Activated CD4-positive, alpha-beta T cell treated with anti-CD3 and anti-CD28 coated beads, Interleukin-10, Interleukin-2, amounts not matched to agents 100 ng/mL and 50 ng/mL, durations not matched to agents 16 hours and 8 hours (primary cell): ENCODE results near the gene IMPA2.
"Not testable (repeated sequence)": the region's sequence is repeated elsewhere in the genome, so short reads cannot be mapped to it uniquely, and the experiment has no call there.

ENCODE experiments used
- DNase-seq: peaks from one replicate; pipeline ENCODE4 v3.0.0-alpha.2; 2020

The IMPA2 gene

DNA sequence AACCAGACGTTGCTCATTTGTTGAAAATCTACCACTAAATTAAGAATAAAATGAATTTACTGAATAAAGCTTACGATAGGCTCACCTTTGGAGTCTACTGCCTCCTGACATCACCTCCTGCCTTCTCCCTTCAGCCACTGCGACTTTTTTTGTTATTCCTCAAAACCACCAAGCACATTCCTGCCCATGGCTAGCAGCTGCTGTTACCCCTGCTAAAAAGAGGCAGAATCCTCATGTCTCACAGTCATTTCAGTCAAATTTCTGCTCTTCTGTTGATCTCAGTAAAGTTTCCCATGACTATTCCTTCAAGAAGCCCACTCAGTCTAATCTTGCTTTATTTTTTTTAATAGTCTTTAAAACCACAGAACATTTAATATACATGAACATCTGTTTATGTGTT, 71.6 kb downstream of the IMPA2 start:
- no peak for DNase-seq

DNA sequence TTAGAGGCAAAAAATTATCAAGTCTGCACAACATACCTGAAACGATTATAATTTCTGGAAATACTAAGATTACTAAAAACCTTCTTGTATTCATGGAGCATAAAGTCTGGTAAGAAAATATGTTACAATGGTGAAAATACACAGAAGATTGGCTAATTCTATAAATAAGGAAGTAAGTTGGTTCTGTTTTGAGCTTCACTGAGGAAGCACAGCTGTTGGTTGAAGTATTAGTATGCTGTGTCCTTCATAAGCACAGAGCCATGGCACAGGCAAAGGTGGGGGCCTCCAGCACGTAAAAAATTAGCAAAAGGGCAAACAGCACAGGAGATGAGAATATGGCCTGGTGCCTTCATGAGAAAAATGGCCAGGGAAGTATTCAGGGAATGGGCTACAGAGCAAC, 72.0 kb downstream of the IMPA2 start:
- no peak for DNase-seq

DNA sequence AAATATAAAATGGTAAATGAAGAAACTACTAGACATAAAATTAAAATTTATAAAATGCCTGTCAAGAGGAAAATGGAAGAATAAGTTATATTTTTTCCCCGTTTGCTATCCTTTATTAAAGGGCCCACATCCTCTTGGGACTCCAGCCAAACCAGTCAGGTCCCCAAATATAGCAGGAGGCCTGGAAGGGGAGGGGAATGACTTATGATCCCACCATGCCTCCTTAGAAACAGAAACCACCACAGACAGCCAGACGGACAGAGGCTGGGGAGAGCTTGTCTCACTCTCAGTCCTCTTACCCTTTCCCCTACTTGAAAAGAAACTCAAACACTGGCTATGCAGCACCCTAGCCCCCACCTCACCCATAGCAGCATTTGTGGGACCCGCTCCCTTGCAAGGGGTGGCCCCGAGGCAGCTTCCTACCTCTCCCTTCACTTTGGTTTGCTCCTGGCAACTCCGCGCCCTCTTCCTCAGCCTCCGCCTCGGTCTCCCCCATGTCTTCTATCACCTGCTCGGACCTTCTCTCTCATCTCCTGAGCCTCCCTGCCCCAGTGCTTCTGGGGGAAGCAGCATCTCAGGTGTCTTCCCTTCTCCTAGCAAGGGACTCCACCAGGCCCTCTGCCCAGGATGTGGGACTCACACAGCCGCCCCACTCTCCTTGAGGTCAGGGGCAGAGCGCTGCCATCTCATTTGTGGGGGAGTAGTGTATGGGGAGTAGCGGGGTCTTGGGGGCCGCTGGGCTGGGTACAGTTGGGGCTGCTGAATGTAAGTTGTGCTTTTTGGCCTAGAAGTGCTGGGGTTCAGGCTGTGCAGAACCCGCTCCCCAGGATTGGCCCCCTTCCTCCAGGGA, 75.0 kb downstream of the IMPA2 start:
- DNase-seq: no peak

DNA sequence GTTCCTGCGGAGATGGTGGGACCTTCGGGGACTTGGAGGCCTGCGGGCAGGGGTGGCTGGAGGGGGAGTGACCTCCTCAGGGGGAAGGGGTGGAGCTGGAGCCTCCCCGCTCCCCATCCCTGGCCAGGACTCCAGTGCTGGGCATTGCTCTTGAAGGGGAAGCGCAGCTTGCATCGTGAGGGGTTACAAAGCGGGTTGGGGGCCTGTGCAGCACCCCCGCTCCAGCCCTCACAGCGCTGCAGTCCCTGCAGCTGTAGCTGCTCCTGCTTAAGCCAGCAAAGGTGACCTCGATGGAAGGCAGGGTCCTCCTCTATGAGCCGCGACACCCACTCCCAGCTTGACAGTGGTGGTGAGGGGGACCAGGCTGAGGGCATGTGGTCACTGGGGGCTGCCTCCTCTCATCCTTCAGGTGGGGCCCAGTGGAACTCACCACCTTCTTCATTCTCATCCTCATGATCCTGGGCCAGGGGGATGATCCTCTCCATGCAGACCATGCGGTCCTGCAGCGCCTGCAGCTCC, 75.6 kb downstream of the IMPA2 start:
- no peak for DNase-seq

DNA sequence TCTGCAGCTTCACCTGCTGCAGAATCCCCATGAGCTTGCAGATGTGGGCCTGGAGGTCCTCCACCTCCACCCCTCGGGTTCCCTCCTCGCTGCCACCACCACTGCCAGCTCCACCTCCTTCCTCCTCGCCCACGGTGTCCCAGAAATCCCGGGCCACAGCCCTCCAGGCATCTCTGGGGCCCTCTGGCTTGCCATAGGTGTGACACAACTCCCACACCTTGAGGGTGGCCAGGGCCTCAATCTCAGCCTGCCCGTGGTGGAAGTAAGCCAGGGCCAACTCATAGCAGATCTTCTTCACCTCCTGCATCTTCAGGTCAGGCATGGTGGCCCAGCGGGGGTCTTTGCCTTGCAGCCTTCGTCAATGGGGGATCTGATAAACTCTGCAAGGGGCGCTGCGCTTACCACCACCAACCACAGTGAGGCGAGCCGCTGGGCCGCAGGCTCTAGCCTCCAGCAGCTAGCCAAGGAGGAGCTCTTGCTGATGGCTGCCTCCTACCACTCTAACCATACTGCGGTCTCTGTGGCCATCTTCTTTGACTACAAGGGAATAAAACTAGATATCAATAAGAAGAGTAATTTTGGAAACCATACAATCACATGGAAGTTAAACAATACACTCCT, 76.2 kb downstream of the IMPA2 start:
- no peak for DNase-seq

DNA sequence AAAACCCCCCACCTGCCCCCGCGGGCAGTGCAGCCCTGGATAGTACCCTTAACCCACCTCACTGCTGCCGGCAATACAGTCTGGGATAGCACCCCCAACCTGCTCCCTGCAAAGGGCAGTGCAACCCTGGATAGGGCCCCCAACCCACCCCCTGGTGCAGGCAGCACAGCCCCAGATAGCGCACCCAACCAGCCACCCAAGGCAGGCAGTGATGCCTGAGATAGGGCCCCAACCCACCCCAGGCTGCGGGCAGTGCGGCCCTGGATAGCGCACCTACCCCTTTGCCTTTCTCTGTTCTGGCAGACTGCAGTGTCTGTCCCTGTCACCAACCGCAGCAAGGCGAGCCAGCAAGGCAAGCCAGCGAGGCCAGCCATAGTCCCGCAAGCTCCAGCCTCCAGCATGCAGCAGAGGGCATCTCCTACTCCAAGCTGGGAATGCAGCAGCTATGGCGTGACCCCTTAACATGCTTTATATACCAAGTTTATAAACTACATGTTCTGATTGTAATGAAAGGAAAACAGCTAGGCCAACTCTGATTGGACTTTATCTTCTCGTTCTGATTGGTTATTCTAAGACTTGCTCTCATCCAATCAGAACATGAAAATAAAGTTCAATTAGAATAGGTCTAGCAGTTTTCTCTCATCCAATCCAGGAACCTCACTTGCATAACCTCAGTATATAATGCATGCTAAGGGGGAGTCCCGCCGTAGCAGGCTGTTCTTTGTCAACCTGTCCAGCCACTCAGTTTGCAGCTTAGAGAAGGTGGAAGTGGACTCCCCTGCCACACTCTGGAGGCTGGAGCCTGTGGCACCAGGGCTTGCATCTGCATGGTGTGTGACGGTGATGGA, 78.3 kb downstream of the IMPA2 start:
- DNase-seq: no peak

DNA sequence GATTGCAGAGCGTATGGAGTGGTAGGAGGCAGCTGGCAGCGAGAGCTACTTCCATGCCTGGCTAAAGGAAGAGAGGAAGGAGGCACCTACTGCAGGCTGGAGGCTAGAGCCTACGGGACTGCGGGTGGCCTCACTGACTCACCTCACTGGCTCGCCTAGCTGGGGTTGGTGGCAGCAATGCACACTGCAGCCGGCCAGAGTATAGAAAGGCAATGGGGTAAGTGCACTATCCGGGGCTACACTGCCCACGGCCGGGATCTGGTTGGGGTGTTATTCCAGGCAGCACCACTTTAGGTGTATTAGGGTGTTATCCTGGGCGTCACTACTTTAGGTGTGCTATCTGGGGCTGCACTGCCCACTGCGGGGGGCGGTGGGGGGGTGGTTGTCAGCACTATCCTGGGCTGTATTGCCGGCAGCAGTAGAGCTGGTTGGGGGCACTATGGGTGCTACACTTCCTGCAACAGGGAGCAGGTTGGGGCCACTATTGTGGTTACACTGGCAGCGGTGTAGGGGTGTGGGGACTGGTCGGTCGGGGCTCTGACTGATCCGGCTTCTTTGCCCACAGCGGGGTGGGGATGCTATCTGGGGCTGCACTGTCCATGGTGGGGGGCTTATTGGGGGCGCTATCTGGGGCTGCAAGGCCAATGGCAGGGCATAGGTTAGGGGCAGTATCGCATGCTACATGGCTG, 79.0 kb downstream of the IMPA2 start:
- no peak for DNase-seq

DNA sequence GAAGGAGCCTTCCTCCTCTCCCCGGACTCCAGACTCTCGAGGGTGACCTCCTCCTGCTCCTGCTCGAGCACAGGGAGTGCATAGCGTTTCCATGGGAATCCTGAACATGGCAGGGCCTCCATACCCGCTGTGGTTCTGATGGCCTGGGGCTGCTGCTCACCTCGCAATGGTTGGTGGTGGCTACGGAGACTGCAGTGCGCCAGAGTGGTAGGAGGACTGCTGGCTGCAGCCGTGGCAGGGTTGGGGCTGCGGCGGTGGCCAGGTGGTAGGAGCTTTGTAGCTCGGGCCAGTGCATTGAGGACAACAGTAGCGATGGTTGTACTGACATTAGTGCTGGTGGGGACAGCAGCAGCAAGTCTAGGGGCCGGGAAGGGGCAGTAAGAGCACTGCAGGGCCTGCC, 80.4 kb downstream of the IMPA2 start:
- no peak for DNase-seq

DNA sequence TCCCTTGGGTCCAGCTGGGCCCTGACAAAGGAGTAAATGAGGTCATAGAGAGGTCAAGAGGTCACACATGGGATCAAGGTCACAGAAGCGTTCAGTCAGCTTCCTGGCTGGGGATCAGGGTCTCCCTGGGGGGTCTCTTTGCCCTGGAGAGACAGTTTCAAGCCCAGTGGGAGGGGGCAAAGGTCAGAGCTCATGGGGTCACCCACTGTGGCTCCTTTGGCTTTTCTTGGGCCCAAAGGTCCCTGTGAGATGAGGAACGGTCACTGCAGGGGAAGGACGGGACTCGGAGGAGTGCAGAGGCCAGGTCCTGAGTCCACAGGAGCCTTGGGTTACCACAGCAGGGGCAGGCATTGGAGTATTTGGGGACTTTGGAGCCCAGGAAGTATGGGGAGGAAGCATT, 81.7 kb downstream of the IMPA2 start:
- no peak for DNase-seq

DNA sequence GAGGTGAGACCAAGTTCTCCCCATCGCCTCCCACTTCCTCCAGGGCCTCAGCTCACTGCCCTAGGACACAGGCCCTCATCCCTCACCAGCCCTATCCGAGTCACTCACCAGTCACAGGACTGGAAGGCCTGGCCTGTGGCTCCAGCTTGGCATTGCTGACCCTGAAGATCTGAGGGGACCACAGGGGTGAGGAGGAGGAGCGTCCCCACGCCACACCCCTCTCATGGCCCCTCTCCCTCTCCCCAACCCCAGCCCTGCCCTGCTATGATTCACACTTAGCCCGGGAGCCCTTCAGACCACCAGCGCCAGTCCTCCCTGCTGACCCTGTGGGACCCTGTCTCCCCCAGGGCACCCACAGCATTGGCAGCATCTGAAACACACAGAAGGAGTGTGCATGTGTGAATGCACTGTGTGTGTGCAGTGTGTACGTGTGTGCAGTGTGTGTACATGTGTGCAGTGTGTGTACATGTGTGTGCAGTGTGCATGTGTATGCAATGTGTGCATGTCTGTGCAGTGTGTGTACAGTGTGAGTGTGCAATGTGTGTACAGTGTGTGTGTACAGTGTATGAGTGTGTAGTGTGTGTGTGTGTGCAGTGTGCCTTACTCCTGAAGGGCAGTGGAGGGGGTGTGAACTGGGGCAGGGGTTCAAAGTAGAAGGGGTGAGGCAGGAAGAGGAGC, 82.9 kb downstream of the IMPA2 start:
- DNase-seq: no peak

DNA sequence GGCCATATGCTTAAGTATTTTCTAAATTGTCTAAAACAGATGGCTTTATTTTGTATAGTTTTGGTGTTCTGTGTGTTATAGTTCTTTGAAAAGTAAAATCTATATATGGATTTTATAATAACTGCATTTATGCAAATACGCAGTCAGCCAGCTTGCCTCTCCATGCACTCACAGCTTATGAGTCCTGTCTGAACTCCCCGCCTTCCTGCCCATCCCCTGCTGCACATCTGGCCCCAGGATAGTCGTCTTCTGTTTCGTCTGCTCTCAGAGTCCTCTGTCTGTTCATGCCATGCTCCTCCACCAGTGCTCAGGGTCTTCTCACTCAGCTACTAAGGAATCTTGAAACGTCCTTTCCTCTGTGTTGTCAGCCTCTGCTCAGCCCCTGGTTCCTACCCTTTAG, 84.1 kb downstream of the IMPA2 start:
- no peak for DNase-seq

DNA sequence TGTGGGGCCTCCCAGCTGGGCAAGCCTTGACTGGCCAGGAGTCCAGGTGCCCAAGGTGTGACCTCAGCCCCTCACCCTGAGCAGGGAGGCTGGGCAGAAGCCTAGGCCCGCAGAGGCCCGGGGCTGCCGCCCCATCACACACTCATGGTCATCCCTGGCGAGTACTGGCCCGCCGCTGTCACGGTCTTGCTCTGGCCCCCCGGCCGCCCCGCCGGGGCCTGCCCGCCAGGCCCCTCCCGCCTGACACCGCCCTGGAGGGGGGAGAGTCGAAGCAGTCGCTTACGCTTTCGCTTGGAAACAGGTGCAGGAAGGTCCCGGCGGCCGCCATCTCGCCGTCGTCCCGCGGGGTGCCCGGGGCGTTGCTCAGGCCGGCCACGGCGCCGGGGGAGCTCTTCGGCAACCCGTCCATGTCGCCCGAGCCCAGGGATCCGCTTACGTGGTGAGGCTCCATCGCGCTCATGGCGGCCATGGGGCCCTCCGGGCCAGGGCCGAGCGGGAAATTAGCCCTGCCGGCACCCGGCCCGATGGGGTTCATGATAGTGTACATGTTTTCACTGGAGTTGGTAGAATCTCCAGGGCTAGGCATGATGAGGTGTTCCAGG, 85.7 kb downstream of the IMPA2 start:
- no peak for DNase-seq

DNA sequence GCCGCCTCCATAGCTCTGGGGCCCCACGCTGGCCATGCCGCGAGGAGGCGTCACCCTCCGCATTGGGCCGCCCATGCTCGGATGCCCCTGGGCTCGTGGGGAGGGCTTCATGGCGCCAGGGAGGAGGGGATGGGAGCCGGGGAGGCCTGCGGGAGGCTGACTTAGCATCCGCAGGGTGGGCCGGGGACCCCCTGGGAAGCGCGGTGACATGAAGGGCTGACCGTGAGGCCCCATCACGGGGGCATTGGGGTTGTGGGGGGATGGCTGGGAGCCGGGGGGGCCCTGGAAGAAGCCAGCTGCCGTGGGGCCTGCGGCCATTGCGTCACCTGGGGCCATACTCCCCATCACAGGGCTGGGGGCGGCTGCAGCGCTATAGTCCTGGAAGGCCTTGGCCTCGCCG, 86.4 kb downstream of the IMPA2 start:
- DNase-seq: no peak

DNA sequence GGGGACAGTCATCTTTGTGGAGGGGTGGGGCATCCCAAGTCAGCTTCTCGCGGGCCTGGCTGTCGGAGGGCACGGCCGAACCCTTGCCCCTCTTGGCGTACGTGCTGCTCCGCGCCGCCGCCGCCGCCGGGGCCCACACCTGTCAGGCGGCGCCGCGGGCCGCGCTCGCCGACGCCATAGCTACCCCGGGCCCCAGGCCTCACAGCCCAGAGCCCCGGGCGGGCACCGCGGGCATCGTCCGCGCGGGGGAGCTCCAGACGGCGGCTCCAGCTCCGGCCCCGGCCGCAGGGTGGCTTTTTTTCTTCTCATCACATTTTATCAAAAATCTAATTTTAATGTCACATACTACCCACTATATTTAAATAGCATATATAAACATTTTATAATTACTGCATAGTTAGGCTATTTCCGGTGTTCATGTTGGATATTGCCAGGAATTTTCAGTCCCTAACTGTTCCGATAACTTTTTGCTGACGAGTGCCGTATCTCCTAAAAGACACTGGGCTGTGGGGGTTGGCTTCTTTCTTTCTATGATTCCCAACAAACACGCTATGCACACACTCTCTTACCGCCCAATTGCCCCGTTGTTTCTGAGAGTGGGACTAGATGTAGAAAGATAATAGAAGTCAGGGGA, 87.1 kb downstream of the IMPA2 start:
- not testable (repeated sequence) for DNase-seq

DNA sequence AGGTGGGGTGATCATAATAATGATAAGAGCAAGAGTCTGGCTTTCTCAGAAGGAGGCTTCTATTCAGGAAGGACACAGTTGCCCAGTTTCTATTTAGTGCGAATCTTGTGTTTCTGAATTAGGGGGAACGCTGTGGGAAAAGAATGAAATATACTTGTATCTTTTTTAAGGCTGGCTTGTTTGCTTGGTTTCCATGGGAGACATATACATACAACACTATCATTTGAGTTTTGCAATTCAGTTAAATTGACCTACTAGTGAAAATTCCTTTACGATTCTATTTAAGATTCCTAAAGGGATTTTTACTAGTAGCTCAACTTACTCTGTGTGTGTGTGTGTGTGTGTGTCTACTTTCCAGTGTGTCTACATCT, 87.6 kb downstream of the IMPA2 start:
- no peak for DNase-seq

DNA sequence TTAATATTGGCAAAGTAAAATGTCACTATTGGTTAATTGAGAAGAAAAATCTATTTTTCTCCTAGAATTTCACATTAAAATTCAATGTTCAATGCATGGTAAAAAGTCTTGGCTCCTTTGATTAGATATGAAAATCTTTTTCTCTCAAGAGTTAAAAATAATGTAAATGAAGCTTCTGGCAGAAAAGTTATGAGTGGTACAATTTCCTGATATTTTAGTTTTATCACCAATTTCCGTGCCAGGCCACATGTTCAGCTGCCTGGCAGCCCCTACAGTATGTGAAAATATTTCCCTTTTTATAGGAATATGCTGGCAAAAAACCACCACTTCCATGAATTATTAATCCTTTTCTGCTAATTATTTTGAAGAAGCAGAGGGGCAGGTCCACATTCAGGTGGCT, 89.8 kb downstream of the IMPA2 start:
- DNase-seq: not testable (repeated sequence)

DNA sequence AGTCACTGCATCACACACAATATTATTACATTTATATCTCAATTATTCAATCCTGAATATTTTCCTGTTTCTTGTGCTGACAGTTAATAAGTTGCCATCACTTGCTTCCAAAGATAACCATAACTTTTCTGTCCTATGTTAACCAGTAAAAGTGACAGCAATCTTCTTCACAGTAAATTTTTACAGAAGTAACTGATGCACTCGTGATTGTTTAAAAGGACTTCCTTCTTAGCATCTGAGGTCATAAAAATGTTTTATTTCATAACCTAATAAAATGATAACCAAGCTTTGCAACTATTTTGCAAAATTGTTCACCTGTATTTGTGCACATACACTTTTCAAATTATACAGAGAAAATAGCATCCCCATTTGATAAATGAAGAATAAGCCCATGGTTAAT, 91.7 kb downstream of the IMPA2 start:
- no peak for DNase-seq

DNA sequence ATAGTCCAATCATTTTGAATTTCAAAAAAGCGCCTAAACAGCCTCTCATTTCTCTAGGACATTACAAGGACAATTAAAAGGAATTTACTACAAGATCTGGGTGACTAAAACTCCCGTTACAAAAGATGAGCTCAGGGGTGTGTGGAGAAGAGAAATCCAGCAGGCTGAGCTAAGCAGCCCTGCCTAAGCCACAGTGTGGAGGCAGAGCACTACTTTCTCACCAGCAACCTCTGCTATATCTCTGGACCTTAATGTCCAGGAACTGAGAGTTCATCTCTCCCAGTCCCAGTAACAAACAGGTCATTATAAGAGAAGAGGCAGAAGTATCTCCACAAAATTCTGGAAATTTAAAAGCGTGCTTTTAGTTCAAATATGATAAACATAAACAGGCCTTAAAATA, 93.4 kb downstream of the IMPA2 start:
- DNase-seq: no peak

DNA sequence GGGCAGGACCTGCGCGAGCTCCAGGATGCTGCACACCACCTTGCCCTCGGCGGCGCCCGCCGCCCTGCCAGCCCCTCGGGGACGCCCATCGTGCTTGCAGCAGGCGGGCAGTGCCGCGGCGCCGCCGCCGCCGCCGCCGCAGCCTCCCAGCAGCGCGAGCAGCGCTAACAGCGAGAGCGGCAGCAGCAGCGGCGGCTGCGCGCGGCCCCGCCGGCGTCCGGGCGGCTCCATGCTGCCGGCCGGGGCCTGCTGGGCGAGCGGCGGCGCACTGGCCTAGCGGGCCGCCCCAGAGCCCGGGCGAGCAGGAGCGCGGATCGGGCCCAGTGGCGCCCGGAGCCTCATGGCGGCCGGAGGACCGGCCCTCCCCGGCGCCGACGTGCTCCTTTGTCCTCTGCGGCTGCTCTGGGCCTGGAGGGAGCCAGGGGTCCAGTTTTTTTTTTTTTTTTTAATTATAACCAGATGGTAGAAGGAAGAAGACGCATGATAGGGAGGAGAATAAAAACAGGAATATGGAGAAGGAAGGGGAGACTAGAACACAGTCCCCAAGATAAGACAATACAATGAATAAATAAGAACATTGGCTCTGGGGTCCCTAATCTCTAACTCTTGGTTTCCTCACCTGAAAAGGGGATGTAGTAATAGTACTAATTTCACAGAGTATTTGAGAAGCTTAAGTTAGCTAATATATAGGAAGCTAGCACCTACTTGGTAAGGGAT, 95.3 kb downstream of the IMPA2 start:
- no peak for DNase-seq

DNA sequence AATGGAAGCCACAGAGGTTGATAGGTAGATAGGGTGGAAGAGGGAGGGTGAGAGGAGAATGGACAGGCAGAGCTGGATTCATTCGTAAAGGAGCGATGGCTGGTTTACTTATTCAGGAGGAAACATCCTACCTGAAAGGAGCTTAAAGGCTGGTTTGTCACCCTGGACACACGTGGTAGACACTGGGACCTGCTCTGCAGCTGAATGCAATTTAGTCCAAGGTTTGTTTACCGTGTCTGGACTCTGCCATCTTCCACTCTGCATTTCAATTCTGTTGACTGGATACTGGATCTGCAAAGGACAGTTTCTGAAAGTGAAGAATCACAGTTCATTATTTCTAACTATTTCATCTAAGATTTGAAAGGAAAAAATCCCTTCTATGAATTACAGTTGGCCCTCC, 96.7 kb downstream of the IMPA2 start:
- DNase-seq: not testable (repeated sequence)
